Right lobe of liver (tissue), 6 donors: ENCODE data around the gene KAT2B. TPM values are rescaled to one million over a fixed set of nuclear protein-coding genes. Genes with fewer than 3 reads are reported as not detected.

ENCODE experiments used
- ATAC-seq, 4 donors: fragments of 200-7000 bp; cut with Tn5 transposase; one replicate each; pipeline ENCODE4 v1.9.1; 2020; ENCODE audit warnings: mild to moderate bottlenecking in 4 of 4, moderate library complexity in 4 of 4
- DNase-seq, 3 donors: peaks; one replicate each; pipeline ENCODE4 v3.0.0-alpha.2; 2020
- H3K27ac ChIP-seq, 3 donors: fragments of 200-600 bp; one replicate each; pipeline ENCODE4 v1.8.0; 2022
- H3K27me3 ChIP-seq, 2 donors: fragments of 200-600 bp; one replicate each; pipeline ENCODE4 v1.8.0; 2022
- H3K36me3 ChIP-seq, 4 donors: fragments of 200-600 bp; sonication (generic) in 1 of 4; one replicate each; pipeline versions ENCODE4 v1.5.1 to v1.8.0; 2017 to 2022; ENCODE audit warnings: control low read depth in 1 of 4
- H3K4me1 ChIP-seq, 4 donors: fragments of 200-600 bp; sonication (generic) in 1 of 4; one replicate each; pipeline versions ENCODE4 v1.5.1 to v1.8.0; 2017 to 2022; ENCODE audit warnings: control low read depth in 1 of 4
- H3K4me3 ChIP-seq, 3 donors: fragments of 200-600 bp; one replicate each; pipeline ENCODE4 v1.8.0; 2022
- H3K9me3 ChIP-seq, 4 donors: fragments of 200-600 bp; sonication (generic) in 1 of 4; one replicate each; pipeline versions ENCODE4 v1.5.1 to v1.8.0; 2017 to 2022; ENCODE audit warnings: control low read depth in 1 of 4
- CTCF ChIP-seq, 4 donors: fragments of 200-600 bp in 3 of 4; fragments of 450-650 bp in 1 of 4; IDR thresholded peaks; one replicate each; pipeline versions ENCODE4 v1.5.1 to v1.8.0; 2016 to 2022; ENCODE audit warnings: antibody characterized with exemption in 4 of 4, mild to moderate bottlenecking in 2 of 4
- POLR2A ChIP-seq: fragments of 450-650 bp; IDR thresholded peaks from one replicate; pipeline ENCODE4 v1.6.1; 2017; ENCODE audit warnings: antibody characterized with exemption, mild to moderate bottlenecking
- WGBS: methylation state at CpG from one replicate; pipeline ENCODE4 v1.1.6; 2018; ENCODE audit warnings: low coverage, low lambda C conversion rate; ENCODE audit not compliant: insufficient coverage; ENCODE audit errors: missing lambda C conversion rate; 5-methylcytosine and 5-hydroxymethylcytosine counted together
- intact Hi-C, 2 donors: fragments of 100-400 bp; cut with DNase I; formaldehyde crosslinking; loops; one replicate each; pipeline versions ENCODE4 v1.11.2 to v1.14.1; 2022
- total RNA-seq, 6 experiments: library from RNA; depleted of rRNA in 2 of 6; stranded (reverse); fragments of >200 nt in 2 of 6; fragmentation: NEBNext Ultra II Directional in 3 of 6; extraction: Animal tissue kit (Norgen Biotek cat#: 25700) in 3 of 6; gene quantifications; one replicate each; pipeline versions ENCODE4 v1.1.0 to v1.2.4, GENCODE V29; 2016 to 2023
- donor health status: DM: no; HTN: yes; CAD: no.
- donor health status: DM: no; HTN: no; CAD: no.
- donor health status: DM: no; HTN: no; CAD: no.
- donor health status: DM: no; HTN: yes; CAD: no.
- donor health status: DM: no; HTN: yes; CAD: no.

KAT2B gene
- total RNA-seq, 6 experiments from 2014 or later, result 25.6 to 35.7 (median 30.3) TPM

GRCh38 chr3:20181276-20181675, 141.0 kb downstream of the KAT2B start:
- DNase-seq, result no peak
- no peaks in the 10 kb centered on the region for H3K9me3 ChIP-seq
- no peak overlapping the region for H3K27ac ChIP-seq
- H3K4me1 ChIP-seq, result peaks cover 0 to 6% (median 0%) of the 10 kb centered on the region in 4 donors
- TF ChIP-seq POLR2A (no peak), CTCF (IDR thresholded peaks at IDR 0.05) (no peak)
- no peak overlapping the region for H3K4me3 ChIP-seq
- 85% methylated on average over 3 of the region's 3 CpGs for WGBS
- intact Hi-C loops, result no loop called here
- H3K36me3 ChIP-seq, result no peaks in the 10 kb centered on the region
- ATAC-seq, result no peak
- H3K27me3 ChIP-seq, result no peaks in the 10 kb centered on the region

- Histone ChIP-seq H3K27me3 (no peaks in the 10 kb centered on the region), H3K9me3 (no peaks in the 10 kb centered on the region), H3K4me1 (peaks cover 0 to 6% (median 0%) of the 10 kb centered on the region in 4 donors), H3K27ac (no peak overlapping the region), H3K4me3 (no peak overlapping the region), H3K36me3 (no peaks in the 10 kb centered on the region)
- 79% methylated on average over 4 of the region's 4 CpGs for WGBS
- intact Hi-C loops, result no loop called here
- ATAC-seq (no peak), DNase-seq (no peak)
- TF ChIP-seq CTCF (IDR thresholded peaks at IDR 0.05) (no peak), POLR2A (no peak)
Measured at GRCh38 chr3:20182206-20182605, 142.0 kb downstream of the KAT2B start.

DNA sequence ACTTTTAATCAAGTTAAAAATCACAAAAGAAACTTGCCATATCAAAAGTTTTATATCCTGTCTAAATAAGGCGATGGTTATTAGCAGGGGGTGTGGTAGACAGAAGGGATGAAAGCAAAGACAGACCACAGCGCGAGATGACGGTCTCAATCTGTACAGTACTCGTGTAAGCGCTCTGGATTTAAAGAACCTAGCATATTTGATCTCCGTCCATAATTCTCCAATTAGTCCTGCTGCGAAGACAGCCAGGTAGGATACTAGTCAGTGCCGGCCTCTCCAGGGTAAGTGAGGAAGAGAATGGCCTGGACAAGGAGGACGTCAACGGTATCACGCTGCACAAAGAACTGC, 145.1 kb downstream of the KAT2B start:
- Histone ChIP-seq H3K27ac (no peak overlapping the region), H3K36me3 (no peaks in the 10 kb centered on the region), H3K4me1 (peaks cover 0 to 6% (median 0%) of the 10 kb centered on the region in 4 donors), H3K4me3 (peak overlapping the region; percentile 53 to 75 (median 62)), H3K9me3 (no peaks in the 10 kb centered on the region), H3K27me3 (no peaks in the 10 kb centered on the region)
- WGBS, result 9% methylated on average over 12 of the region's 12 CpGs
- ATAC-seq (no peak), DNase-seq (no peak)
- TF ChIP-seq CTCF (IDR thresholded peaks at IDR 0.05) (no peak), POLR2A (no peak)
- intact Hi-C loops, result no loop called here

DNA sequence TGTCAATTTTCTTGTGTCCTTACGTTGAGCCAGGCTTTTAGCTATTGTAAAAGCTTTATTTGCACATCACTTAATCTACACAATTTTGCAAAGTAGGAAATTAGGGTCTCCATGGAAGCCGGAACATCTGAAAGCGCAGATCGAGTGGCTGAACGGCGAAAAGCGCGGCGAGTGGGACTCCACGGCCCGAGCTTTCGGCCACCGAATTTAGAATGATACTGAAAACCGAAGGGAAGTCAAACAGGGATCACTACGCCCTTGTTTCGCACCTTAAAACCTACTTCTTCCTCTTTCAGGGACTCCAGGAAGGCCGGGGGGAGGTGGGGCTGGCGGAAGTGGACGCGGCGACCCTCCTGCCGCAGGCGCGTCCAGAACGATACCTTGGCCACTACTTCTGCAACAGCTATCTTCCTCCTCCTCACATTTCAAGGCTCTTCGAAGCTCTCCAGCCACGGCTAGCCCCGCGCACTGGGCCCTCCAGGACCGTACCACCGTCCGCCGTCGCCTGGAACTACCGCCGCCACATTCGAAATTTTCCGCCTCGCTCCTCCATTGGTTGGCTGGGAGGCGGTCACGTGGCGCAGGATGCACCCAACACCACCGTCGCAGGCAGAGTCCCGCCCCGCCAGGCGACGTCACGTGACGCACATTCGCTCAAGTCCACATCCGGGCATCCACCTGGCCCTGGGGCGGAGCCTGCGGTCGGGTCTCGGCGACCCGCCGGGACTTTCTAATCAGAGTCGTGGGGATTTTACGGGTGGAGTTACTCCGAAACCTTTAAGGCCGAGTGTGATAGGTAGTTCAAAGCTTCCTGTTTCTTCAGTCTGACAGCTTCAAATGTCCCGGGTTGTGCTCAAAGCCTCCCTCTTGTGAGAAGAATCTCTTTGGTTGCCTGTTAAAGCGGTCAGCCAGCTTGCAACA, 145.7 kb downstream of the KAT2B start, which contains the start of gene SGO1:
TSS of gene SGO1 (minus strand) at position 528 of the 921 bp plus-strand sequence. CDS start 2,179 bp downstream, outside the sequence.
- peak; percentile 92 for TF ChIP-seq POLR2A
- no peak for TF ChIP-seq CTCF (IDR thresholded peaks at IDR 0.05)
- Histone ChIP-seq H3K36me3 (no peaks in the 10 kb centered on the region), H3K4me1 (peaks cover 0 to 6% (median 0%) of the 10 kb centered on the region in 4 donors), H3K9me3 (no peaks in the 10 kb centered on the region), H3K4me3 (peak within 1 kb of the TSS; percentile 53 to 75 (median 62)), H3K27me3 (no peaks in the 10 kb centered on the region), H3K27ac (peak within 1 kb of the TSS; percentile 91 to 95 (median 94))
- intact Hi-C loops, result no loop called here
- ATAC-seq (peak; percentile 99 to 100 (median 100)), DNase-seq (peak; percentile 99)
- WGBS, result under 1% methylated on average over 21 of the region's 65 CpGs
